ENCODE results near the gene ENSA. TPM values are rescaled to one million over a fixed set of nuclear protein-coding genes. Genes with fewer than 3 reads are reported as not detected.
A peak's percentile ranks its signal among the peaks of the same experiment; 100 is the strongest.
"Not testable (repeated sequence)": the region's sequence is repeated elsewhere in the genome, so short reads cannot be mapped to it uniquely, and the experiment has no call there.

The ENSA gene
- total RNA-seq, 1 donor from 2014 or later = 141 TPM

DNA sequence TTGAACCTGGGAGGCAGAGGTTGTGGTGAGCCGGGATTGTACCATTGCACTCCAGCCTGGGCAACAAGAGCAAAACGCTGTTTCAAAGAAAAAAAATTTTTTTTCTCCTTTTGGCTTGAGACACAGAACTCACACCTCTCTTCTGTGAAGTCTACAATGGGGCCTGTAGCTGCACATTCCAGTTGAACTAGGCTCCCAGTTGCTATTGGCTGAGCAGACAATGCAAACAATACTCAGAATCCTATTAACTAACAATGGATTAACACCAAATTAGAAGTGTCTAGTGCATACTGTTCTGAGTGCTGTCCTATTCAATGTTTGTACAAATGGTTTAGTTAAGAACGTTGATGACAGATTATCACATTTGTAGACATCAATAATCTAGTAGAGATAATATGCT lies 32.4 kb downstream of the ENSA start:
- intact Hi-C loops (cut with DNase I) = no loop called here
- no peak for DNase-seq (ENCODE audit: low spot score)

DNA sequence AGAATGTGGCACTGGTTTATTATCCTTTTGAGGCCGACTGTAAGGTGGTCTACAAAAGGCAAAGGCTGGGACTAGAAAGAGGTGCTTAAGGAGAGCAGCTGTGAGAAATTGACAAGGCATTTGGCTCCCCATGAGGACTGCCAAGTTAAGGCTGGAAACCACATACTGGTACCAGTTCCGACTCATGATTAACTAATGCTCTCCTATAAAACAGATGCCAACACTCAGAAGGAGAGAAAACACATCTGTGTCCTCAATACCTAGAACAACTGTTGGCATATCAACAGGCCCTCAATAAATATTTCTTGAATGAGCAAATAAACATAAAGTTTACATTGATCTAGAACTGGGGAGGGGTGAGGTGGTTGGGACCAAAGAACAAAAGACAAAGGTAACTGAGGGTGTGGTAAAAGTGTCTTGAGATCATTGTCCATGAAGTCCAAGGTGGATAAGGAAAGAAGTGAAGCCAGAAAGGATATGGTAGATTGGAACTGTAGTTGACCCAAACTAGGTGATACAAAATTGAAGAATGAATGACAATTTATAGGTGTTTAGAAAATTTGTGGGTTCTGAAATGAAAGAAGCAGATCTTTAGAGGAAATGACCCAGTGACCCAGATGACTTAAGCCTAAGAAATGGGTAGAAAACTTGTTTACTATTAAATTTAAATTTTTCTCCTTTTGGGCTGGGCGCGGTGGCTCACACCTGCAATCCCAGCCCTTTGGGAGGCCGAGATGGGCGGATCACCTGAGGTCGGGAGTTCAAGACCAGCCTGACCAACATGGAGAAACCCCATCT lies 33.1 kb downstream of the ENSA start:
- intact Hi-C loops (cut with DNase I) = no loop called here
- DNase-seq (ENCODE audit: low spot score) = no peak

DNA sequence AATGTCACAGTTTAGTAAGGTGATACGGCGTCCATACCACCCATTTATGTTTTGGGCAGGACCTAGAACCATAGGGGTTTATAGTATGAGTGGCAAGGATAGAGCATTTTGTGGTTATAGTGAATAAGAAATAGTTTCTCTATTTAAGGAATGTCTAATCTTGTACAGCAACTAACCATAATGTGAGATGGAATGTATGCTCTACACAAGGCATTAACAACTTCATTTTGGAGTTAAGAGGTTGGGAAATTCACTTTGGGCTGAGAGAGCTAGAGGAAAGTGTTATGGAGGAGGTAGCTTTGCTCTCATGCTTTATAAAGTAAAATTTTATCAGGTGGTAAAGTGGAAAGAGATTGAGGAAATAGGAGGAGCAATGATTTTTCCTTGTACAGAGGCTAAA lies 47.0 kb downstream of the ENSA start:
- intact Hi-C loops (cut with DNase I) = no loop called here
- no peak for DNase-seq (ENCODE audit: low spot score)

DNA sequence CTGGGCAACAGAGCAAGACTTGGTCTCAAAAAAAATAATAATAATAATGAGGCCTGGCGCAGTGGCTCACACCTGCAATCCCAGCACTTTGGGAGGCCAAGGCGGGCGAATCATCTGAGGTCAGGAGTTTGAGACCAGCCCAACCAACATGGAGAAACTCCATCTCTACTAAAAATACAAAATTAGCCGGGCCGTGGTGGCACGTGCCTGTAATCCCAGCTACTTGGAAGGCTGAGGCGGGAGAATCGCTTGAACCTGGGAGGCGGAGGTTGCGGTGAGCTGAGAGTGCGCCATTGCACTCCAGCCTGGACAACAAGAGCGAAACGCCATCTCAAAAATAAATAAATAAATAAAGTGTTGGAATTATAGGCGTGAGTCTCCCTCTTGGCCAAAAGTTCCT lies 47.5 kb downstream of the ENSA start:
- DNase-seq (ENCODE audit: low spot score); intact Hi-C loops (cut with DNase I): not testable (repeated sequence)

DNA sequence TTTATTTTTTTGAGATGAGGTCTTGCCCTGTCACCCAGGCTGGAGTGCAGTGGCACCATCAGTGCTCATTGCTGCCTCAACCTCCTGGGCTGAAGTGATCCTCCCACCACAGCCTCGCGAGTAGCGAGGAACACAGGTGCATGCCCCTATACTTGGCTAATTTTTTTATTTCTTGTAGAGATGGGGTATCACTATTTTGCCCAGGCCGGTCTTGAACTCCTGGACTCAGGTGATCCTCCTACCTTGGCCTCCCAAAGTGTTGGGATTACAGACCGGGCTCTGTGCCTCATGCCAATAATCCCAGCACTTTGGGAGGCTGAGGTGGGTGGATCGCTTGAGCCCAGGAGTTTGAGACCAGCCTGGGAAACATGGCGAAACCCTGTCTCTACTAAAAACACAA lies 48.0 kb downstream of the ENSA start:
- DNase-seq (ENCODE audit: low spot score); intact Hi-C loops (cut with DNase I): not testable (repeated sequence)

DNA sequence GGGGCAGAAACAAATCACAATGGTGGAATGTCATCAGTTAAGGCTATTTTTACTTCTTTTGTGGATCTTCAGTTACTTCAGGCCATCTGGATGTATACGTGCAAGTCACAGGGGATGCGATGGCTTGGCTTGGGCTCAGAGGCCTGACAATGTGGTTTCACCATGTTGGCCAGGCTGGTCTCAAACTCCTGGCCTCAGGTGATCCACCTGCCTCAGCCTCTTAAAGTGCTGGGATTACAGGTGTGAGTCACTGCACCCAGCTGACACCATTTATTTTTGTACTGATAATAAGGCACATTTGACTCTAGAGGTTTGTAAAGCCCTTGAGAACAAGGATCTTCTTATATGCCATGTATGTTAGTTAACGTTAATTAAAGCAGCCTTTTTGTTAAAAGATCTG lies 48.4 kb downstream of the ENSA start:
- intact Hi-C loops (cut with DNase I); DNase-seq (ENCODE audit: low spot score): not testable (repeated sequence)

DNA sequence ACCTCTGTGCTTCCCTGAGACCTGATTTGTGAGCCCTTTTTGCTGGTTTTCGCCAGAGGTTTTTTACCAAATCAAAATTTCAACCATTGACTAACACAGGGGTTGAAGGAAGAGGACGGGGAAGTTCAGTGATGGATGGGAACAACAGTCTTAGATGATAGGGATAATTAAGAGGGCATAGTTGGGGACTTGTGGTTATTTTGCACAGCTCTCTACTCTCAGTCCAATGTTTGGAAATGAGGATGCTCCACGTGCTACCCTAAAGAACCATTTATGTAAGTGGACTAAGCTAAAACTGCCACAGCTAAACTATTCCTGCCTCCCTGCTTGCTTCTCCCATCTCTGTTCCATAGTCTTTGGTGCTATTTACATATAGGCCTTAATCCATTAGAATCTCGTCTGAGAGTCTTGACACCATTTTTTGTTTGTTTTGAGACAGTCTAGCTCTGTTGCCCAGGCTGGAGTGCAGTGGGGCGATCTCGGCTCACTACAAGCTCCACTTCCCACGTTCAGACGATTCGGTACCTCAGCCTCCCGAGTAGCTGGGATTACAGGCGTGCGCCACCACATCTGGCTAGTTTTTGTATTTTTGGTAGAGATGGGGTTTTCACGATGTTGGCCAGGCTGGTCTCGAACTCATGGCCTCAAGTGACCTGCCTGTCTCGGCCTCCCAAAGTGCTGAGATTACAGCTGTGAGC lies 49.3 kb downstream of the ENSA start:
- intact Hi-C loops (cut with DNase I) = loop anchor here (1.0 to 2.0 kb wide), 2 partner anchors 31 to 41 kb away; no protein-coding TSS in a partner anchor
- DNase-seq (ENCODE audit: low spot score) = no peak

DNA sequence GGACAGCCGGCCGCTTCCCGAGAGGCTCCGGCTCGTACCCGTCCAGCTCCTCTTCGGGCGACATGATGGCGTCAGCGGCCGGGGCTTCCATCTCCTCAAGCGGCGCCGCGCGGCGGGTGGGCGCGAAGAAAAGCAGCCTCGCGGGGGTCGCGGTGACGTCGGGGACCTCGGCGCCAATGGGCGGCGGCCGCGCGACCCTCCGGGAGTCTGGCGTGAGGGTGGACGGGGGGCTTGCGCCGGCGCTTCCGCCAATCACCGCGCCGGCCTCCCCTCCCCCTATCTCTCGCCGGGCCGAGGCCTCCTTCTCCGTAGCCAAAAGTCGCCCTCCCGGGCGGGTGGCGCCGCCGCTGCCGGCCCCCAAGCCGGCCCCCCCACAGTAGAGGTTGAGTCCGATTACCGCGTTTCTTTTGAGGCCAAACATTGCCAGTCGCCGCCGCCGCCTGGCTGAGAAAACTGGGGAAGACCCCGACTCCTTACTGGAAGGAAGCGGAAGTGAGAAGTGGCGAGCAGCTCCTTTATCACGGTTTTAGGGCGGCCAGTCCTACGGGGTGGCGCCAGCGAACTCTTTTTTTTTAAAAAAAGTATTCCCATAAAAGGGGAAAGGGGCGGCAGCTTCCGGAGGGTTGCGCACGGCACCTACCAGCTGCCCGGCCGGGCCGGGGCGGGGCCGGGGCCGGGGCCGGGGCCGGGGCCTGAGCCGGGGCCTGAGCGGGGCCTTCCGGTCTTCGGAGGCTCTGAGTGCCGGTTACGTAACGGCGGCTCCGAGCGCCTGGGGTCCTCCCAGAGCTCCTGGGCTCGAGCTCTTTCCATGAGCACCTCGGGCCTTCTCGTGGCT lies 50.1 kb downstream of the ENSA start, which contains the start of gene MCL1:
MCL1 (minus strand) TSS at position 501 of the 835 bp plus-strand sequence; CDS start at position 421, 80 bp downstream.
- intact Hi-C loops (cut with DNase I) = loop anchor here (1.0 to 2.0 kb wide), 2 partner anchors 32 to 41 kb away; no protein-coding TSS in a partner anchor
- DNase-seq (ENCODE audit: low spot score) = peak; percentile 97

DNA sequence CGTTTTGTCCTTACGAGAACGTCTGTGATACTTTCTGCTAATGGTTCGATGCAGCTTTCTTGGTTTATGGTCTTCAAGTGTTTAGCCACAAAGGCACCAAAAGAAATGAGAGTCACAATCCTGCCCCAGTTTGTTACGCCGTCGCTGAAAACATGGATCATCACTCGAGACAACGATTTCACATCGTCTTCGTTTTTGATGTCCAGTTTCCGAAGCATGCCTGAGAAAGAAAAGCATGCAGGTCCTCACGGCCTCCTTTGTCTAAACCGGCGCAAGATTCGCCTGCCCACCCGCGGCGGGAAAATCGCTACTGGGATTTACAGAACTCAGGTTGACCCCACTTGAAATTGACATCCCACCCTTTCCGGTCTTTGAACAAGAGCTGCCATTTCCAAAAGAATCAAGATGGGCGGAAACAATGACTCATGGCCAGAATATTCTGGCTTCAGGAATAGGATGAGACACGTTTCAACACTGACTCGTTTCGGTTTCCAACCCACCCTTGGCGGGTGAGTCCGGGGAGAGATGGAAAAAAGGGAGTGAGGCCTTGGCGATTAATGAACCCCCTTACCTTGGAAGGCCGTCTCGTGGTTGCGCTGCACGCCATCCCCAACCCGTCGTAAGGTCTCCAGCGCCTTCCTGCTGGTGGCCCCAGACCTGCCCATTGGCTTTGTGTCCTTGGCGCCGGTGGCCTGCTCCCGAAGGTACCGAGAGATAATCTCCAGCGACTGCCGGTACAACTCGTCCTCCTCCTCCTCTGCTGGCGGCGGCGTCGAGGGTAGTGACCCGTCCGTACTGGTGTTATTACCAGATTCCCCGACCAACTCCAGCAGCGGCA lies 50.9 kb downstream of the ENSA start:
- DNase-seq (ENCODE audit: low spot score) = peak; percentile 86
- intact Hi-C loops (cut with DNase I) = loop anchor here (1.0 to 2.0 kb wide), 3 partner anchors 17 to 42 kb away; no protein-coding TSS in a partner anchor

DNA sequence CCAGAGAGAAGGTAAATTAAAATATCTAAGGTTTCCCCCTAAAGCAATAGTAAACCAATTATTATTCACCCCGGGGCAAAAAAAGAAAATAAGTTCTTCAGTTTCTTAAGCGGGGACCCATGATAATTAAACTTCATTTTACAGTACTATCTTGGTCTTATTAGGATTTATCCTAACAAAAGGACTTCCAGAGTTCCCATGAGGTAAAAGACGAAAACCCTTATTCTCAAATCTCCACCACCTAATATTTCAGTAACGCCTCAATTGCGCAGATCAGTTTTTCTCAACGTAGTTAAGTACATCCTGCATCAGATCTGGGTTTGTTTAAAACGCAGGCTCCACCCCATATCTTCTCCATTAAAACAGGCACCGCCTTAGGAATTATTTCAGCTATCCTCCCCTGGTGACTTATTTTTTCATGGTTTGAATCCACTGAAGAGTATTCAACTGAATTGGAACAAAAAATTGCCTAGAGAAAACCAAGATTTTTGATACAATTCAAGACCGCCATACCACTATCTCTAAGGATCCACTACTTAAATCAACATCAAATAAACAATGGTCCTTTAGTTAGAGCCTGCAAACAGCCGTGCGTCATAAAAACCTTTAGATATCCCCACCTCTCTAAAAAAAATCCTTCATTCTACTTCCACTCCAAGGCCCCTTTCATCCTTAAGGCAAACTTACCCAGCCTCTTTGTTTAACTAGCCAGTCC lies 51.7 kb downstream of the ENSA start:
- intact Hi-C loops (cut with DNase I) = loop anchor here (1.0 to 2.0 kb wide), 2 partner anchors 16 to 43 kb away; no protein-coding TSS in a partner anchor

DNA sequence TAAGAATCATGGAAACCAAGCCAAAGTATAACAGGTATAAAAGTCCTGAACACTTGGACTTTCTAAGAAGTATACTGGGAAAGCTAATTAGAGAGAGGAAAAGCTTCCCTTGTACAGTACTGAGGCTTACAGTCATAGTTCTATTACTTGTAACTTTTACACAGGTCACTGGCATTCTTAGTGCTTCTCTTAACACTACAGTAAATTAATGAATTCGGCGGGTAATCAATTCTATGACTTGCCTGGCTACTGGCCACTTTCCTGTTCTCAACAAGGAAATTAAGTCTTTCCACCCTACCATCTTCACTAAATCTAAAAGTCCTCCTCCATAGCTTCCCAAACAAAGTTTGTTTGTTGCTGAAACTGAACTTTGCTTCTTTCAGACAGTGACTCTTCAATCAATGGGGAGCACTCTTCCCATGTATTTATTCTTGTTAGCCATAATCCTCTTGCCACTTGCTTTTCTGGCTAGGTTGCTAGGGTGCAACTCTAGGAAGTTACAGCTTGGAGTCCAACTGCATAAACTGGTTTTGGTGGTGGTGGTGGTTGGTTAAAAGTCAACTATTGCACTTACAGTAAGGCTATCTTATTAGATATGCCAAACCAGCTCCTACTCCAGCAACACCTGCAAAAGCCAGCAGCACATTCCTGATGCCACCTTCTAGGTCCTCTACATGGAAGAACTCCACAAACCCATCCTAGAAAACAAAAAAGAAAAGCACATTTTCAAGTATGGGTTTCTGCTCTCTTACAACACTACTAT lies 52.4 kb downstream of the ENSA start:
- intact Hi-C loops (cut with DNase I) = no loop called here
- DNase-seq (ENCODE audit: low spot score) = no peak

More for the DNA sequence above, 51.7 kb downstream of the ENSA start:
- no peak for DNase-seq (ENCODE audit: low spot score)

DNA sequence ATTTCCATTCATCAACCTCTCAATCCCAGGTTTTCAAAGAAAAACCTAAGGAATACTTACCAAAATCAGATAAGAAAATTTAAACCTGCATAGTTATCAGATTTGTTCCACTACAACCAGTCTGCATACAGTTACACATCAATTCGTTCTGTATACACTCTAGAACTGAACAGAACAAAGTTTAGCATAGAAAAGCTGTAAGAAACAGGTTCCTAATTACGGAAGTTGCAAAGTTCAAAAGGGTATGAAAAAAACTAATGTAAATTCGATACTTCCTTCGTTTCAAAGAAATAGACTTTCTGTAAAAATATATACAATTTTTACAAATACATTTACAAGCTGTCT lies 53.1 kb downstream of the ENSA start:
- intact Hi-C loops (cut with DNase I) = no loop called here
- DNase-seq (ENCODE audit: low spot score) = no peak

DNA sequence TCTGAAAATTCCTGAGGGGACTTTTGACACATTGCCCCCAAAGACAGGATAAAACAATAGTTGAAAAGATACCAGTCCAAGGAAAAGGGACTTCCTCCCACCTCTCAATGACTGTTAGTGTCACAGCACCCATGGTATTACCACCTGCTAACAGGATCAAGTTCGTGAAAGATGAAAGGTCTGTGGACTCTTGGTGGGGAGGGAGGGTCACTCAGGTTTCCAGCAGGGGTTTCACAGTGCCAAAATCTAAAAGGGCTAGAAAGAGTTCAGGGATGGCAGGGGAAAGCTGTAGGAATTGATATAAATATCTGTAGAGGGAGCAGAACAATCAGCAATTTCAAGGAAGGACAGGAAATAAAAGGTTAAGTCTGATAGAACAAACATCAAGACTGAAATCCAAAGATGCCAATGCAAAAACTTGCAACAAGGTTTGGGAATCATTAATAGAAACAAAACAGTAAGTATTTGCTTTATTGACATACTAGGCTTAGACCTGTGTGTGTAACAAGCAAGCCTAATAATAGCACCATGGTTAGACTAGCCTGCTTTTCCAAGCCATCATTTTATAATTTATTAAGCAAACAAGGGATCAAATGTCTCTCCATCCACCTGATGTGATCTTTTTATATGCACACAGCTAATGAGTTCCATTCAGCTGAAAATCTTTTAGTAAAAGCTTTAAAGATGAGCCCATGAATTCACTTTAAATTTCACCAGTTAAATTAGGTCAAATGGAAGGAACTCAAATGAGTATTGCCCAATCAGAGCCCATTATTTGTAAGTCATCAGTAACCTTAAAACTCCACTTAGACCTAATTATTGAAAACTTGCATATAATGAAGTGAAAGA lies 53.7 kb downstream of the ENSA start:
- intact Hi-C loops (cut with DNase I) = no loop called here
- DNase-seq (ENCODE audit: low spot score) = no peak

DNA sequence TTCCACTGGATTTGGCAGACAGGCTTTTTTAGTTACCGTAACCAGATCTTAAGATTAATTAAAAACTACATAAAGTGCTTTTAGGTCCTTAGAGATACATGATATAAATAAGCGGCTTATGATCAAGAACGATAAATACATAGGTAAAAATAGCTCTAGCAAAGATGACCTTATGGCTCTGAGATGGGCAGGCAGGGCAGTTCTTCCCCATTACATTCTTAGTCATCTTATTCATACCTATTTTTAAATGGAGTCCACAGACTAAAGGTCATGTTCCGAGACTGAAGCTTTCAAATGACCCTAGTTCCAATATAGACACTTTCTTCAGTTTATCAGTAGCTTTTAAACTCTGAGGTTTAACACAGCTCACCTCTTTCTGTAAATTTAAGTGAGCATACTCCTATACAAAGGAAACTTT lies 54.3 kb downstream of the ENSA start:
- DNase-seq (ENCODE audit: low spot score) = no peak

DNA sequence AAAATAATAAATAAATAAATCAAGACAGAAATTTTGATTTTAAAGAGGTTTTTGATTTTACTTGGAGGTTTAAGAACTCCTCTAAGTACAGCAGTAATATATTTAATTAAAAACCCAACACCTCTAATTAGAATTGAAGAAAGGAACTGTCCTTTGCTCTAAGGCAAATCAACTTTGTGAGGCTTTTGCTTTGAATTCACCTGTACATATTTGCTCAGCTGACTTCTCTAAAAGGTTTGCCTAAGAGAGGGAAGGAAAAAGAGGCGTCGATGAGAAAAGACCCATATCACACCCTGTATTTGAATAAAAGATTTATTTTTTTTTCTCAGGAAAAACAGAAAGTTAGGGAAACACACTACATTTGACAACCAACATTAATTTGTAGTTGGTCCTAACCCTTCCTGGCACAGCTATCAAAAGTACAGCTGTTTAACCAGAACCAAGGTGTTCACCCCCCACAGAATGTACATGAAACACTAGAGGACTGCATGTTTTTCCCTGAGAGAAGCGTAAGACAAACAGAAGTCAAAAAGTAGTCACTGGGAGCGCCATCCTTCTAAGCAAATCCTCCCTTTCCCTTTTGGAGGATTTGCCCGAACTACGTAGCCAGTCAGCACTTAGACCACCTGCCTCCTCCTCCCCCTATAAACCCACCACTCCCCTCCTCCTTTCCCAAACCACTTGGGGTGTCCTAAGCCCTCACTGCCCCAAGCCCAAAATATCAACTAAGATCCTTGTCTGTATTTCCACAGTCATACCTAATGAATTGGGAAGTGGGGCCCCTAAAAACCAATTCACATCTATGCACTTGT lies 54.9 kb downstream of the ENSA start:
- no peak for DNase-seq (ENCODE audit: low spot score)
- intact Hi-C loops (cut with DNase I) = no loop called here

More for the DNA sequence above, 54.3 kb downstream of the ENSA start:
- intact Hi-C loops (cut with DNase I) = no loop called here

DNA sequence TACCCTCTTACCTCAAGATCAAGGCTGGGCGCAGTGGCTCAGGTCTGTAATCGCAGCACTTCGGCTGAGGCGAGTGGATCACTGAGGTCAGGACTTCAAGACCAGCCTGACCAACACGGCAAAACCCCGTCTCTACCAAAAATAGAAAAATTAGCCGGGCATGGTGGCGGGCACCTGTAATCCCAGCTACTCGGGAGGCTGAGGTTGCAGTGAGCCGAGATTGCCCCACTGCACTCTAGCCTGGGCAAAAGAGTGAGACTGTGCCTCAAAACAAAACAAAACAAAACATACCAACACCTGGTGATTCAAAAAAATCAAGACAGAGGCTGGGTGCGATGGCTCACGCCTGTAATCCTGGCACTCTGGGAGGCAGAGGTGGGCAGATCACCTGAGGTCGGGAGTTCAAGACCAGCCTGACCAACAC lies 55.8 kb downstream of the ENSA start:
- intact Hi-C loops (cut with DNase I); DNase-seq (ENCODE audit: low spot score): not testable (repeated sequence)
